HL-60 (cell line): Measurements from ENCODE around the gene EFEMP2.

ENCODE experiments used
- POLR2AphosphoS5 ChIP-seq: IDR thresholded peaks from 2 replicates; pipeline ENCODE4 v1.6.1; 2012; ENCODE audit warnings: low read depth
- TF ChIP-seq, protein P1 (sequence below): IDR thresholded peaks from one replicate; pipeline ENCODE4 v1.5.1; 2011; ENCODE audit warnings: low read length, control low read depth, inconsistent platforms; ENCODE audit not compliant: insufficient read depth
- TF ChIP-seq, protein P2 (sequence below): IDR thresholded peaks from 2 replicates; pipeline ENCODE4 v1.6.1; 2012; ENCODE audit warnings: low read depth; ENCODE audit not compliant: insufficient replicate concordance

DNA sequence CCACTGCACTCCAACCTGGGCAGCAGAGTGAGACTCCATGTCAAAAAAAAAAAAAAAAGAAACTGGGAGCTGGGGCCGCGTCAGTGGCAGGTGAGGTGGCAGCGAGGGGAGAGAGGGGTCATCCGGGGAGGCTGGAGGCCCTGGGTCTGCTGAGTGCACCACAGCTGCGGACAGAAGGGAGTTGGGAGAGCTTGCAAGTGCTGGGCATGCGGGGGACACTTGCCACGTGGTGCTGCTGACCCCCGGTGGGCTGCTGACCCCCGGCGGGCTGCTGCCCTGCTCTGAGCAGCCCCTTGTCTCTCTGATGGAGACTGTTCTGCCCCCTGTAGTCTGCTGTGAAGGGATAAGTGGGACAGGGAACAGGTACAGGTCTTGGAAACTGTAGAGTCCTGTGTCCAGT, 49.3 kb upstream of the EFEMP2 start:
- TF ChIP-seq, protein P1, sequence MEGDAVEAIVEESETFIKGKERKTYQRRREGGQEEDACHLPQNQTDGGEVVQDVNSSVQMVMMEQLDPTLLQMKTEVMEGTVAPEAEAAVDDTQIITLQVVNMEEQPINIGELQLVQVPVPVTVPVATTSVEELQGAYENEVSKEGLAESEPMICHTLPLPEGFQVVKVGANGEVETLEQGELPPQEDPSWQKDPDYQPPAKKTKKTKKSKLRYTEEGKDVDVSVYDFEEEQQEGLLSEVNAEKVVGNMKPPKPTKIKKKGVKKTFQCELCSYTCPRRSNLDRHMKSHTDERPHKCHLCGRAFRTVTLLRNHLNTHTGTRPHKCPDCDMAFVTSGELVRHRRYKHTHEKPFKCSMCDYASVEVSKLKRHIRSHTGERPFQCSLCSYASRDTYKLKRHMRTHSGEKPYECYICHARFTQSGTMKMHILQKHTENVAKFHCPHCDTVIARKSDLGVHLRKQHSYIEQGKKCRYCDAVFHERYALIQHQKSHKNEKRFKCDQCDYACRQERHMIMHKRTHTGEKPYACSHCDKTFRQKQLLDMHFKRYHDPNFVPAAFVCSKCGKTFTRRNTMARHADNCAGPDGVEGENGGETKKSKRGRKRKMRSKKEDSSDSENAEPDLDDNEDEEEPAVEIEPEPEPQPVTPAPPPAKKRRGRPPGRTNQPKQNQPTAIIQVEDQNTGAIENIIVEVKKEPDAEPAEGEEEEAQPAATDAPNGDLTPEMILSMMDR = no peak
- TF ChIP-seq, protein P2, sequence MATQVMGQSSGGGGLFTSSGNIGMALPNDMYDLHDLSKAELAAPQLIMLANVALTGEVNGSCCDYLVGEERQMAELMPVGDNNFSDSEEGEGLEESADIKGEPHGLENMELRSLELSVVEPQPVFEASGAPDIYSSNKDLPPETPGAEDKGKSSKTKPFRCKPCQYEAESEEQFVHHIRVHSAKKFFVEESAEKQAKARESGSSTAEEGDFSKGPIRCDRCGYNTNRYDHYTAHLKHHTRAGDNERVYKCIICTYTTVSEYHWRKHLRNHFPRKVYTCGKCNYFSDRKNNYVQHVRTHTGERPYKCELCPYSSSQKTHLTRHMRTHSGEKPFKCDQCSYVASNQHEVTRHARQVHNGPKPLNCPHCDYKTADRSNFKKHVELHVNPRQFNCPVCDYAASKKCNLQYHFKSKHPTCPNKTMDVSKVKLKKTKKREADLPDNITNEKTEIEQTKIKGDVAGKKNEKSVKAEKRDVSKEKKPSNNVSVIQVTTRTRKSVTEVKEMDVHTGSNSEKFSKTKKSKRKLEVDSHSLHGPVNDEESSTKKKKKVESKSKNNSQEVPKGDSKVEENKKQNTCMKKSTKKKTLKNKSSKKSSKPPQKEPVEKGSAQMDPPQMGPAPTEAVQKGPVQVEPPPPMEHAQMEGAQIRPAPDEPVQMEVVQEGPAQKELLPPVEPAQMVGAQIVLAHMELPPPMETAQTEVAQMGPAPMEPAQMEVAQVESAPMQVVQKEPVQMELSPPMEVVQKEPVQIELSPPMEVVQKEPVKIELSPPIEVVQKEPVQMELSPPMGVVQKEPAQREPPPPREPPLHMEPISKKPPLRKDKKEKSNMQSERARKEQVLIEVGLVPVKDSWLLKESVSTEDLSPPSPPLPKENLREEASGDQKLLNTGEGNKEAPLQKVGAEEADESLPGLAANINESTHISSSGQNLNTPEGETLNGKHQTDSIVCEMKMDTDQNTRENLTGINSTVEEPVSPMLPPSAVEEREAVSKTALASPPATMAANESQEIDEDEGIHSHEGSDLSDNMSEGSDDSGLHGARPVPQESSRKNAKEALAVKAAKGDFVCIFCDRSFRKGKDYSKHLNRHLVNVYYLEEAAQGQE = no peak
- no peak for TF ChIP-seq POLR2AphosphoS5
